WTC11 (cell line): Measurements from ENCODE around the gene GNB5. TPM values are rescaled to one million over a fixed set of nuclear protein-coding genes. Genes with fewer than 3 reads are reported as not detected.

Experiments
- ATAC-seq: fragments of 200-7000 bp; cut with Tn5 transposase; 2 replicates; pipeline ENCODE4 v1.10.0; 2021; ENCODE audit warnings: mild to moderate bottlenecking, moderate library complexity
- CTCF ChIA-PET: fragments of 300-600 bp; sonication (Branson Sonifier 250); formaldehyde crosslinking; loops from one replicate; lab custom pipeline; 2021; ENCODE audit warnings: antibody characterized with exemption; lab: Charles Lee
- POLR2A ChIA-PET: fragments of 350-600 bp; sonication (Branson Sonifier 250); formaldehyde crosslinking; loops from one replicate; lab custom pipeline; 2021; ENCODE audit warnings: antibody characterized with exemption; lab: Charles Lee
- DNase-seq: peaks from one replicate; pipeline ENCODE4 v3.0.0; 2021; ENCODE audit warnings: low spot score
- H3K27ac Mint-ChIP-seq: 2 replicates; pipeline ENCODE4 v1.8.0; 2021; ENCODE audit warnings: mixed read lengths
- H3K27me3 Mint-ChIP-seq: 2 replicates; pipeline ENCODE4 v1.8.0; 2021; ENCODE audit warnings: low read depth, mild to moderate bottlenecking, moderate library complexity, mixed read lengths
- H3K36me3 Mint-ChIP-seq: 2 replicates; pipeline ENCODE4 v1.8.0; 2021; ENCODE audit warnings: mixed read lengths
- H3K4me1 Mint-ChIP-seq: 2 replicates; pipeline ENCODE4 v1.8.0; 2022; ENCODE audit warnings: mixed read lengths
- H3K4me3 Mint-ChIP-seq: 2 replicates; pipeline ENCODE4 v1.8.0; 2021; ENCODE audit warnings: mild to moderate bottlenecking, moderate library complexity, mixed read lengths
- H3K9me3 Mint-ChIP-seq: 2 replicates; pipeline ENCODE4 v1.8.0; 2021; ENCODE audit warnings: mixed read lengths
- ARID4B ChIP-seq: sonication (generic); formaldehyde crosslinking; IDR thresholded peaks from 2 replicates; pipeline ENCODE4 v1.8.0; 2023; ENCODE audit warnings: missing genetic modification reagents, mild to moderate bottlenecking, borderline replicate concordance
- CBFB ChIP-seq: sonication (generic); formaldehyde crosslinking; IDR thresholded peaks from 2 replicates; pipeline ENCODE4 v1.8.1; 2022; ENCODE audit warnings: mild to moderate bottlenecking, low read depth, missing genetic modification reagents
- CREM ChIP-seq: sonication (generic); formaldehyde crosslinking; IDR thresholded peaks from 2 replicates; pipeline ENCODE4 v1.8.1; 2022; ENCODE audit warnings: mild to moderate bottlenecking, missing genetic modification reagents, moderate library complexity
- E2F4 ChIP-seq: sonication (generic); formaldehyde crosslinking; IDR thresholded peaks from 2 replicates; pipeline ENCODE4 v1.8.1; 2022; ENCODE audit warnings: low read depth, mild to moderate bottlenecking, moderate library complexity, missing genetic modification reagents, borderline replicate concordance
- FOXP4 ChIP-seq: sonication (generic); formaldehyde crosslinking; IDR thresholded peaks from 2 replicates; pipeline ENCODE4 v1.8.0; 2022; ENCODE audit warnings: mild to moderate bottlenecking, missing genetic modification reagents
- KAT7 ChIP-seq: sonication (generic); formaldehyde crosslinking; IDR thresholded peaks from 2 replicates; pipeline ENCODE4 v1.8.1; 2023; ENCODE audit warnings: missing genetic modification reagents, mild to moderate bottlenecking, borderline replicate concordance
- MAX ChIP-seq: sonication (generic); formaldehyde crosslinking; IDR thresholded peaks from 2 replicates; pipeline ENCODE4 v1.8.0; 2022; ENCODE audit warnings: mild to moderate bottlenecking, missing genetic modification reagents
- MXD4 ChIP-seq: fragments of 250-450 bp; sonication (Bioruptor Pico); IDR thresholded peaks from 2 replicates; pipeline ENCODE4 v1.8.0; 2021; ENCODE audit warnings: mild to moderate bottlenecking, moderate library complexity, borderline replicate concordance
- NFYB ChIP-seq: sonication (generic); formaldehyde crosslinking; conservative IDR thresholded peaks from 2 replicates; pipeline ENCODE4 v1.8.0; 2022; ENCODE audit warnings: low read depth, missing genetic modification reagents
- OVOL2 ChIP-seq: fragments of 250-450 bp; sonication (Bioruptor Pico); IDR thresholded peaks from 2 replicates; pipeline ENCODE4 v1.9.0; 2021; ENCODE audit warnings: mild to moderate bottlenecking, borderline replicate concordance
- SMAD3 ChIP-seq: sonication (generic); formaldehyde crosslinking; IDR thresholded peaks from 2 replicates; pipeline ENCODE4 v1.8.0; 2022; ENCODE audit warnings: missing genetic modification reagents, mild to moderate bottlenecking, borderline replicate concordance
- SOX15 ChIP-seq: fragments of 250-450 bp; sonication (Bioruptor Pico); IDR thresholded peaks from 2 replicates; pipeline ENCODE4 v1.9.0; 2021; ENCODE audit warnings: mild to moderate bottlenecking
- ZBTB21 ChIP-seq: sonication (generic); formaldehyde crosslinking; IDR thresholded peaks from 2 replicates; pipeline ENCODE4 v1.8.1; 2023; ENCODE audit warnings: mild to moderate bottlenecking, missing genetic modification reagents, borderline replicate concordance
- ZMAT4 ChIP-seq: fragments of 250-450 bp; sonication (Bioruptor Pico); IDR thresholded peaks from 2 replicates; pipeline ENCODE4 v1.9.0; 2021; ENCODE audit warnings: mild to moderate bottlenecking
- ZNF121 ChIP-seq: sonication (generic); formaldehyde crosslinking; IDR thresholded peaks from 2 replicates; pipeline ENCODE4 v1.8.0; 2023; ENCODE audit warnings: missing genetic modification reagents
- ZNF138 ChIP-seq: sonication (generic); formaldehyde crosslinking; conservative IDR thresholded peaks from 2 replicates; pipeline ENCODE4 v1.8.1; 2022; ENCODE audit warnings: mild to moderate bottlenecking, moderate library complexity, missing genetic modification reagents
- ZNF219 ChIP-seq: sonication (generic); formaldehyde crosslinking; IDR thresholded peaks from 2 replicates; pipeline ENCODE4 v1.8.0; 2023; ENCODE audit warnings: missing genetic modification reagents, mild to moderate bottlenecking, borderline replicate concordance
- ZNF396 ChIP-seq: fragments of 250-450 bp; sonication (Bioruptor Pico); IDR thresholded peaks from 2 replicates; pipeline ENCODE4 v1.8.0; 2021; ENCODE audit warnings: mild to moderate bottlenecking, moderate library complexity, borderline replicate concordance
- ZNF425 ChIP-seq: fragments of 250-450 bp; sonication (Bioruptor Pico); conservative IDR thresholded peaks from 2 replicates; pipeline ENCODE4 v1.9.0; 2021; ENCODE audit warnings: mild to moderate bottlenecking
- ZNF671 ChIP-seq: fragments of 250-450 bp; sonication (Bioruptor Pico); IDR thresholded peaks from 2 replicates; pipeline ENCODE4 v1.8.0; 2021; ENCODE audit warnings: mild to moderate bottlenecking
- total RNA-seq: library from RNA; stranded (reverse); gene quantifications from 3 replicates; pipeline ENCODE4 v1.2.3, GENCODE V29; 2021

GNB5 gene
- total RNA-seq, 1 experiment from 2014 or later: 37.0 TPM

- H3K27ac Mint-ChIP-seq: no peak overlapping the region; the same call in 1 of the 2 replicates
- H3K4me1 Mint-ChIP-seq: peaks cover 2% of the 10 kb centered on the region; the same call in 1 of the 2 replicates
- DNase-seq (no peak), ATAC-seq (no peak)
- peaks cover 13% of the 10 kb centered on the region; the same call in 1 of the 2 replicates for H3K36me3 Mint-ChIP-seq
- POLR2A ChIA-PET: no interaction called here
- no peaks in the 10 kb centered on the region for H3K27me3 Mint-ChIP-seq
- CTCF ChIA-PET: interaction anchor here (1.1 to 2.3 kb wide), 3 partner anchors 10 to 23 kb away, joined by 5 to 19 read pairs (median 5); no protein-coding TSS in a partner anchor
- TF ChIP-seq MAX (CRISPR knock-in tag) (no peak), SMAD3 (CRISPR knock-in tag) (no peak), FOXP4 (CRISPR knock-in tag) (no peak), CBFB (CRISPR knock-in tag) (no peak)
- no peaks in the 10 kb centered on the region for H3K9me3 Mint-ChIP-seq
- no peak overlapping the region for H3K4me3 Mint-ChIP-seq
These were observed 2.6 kb upstream of the GNB5 start for GRCh38 chr15:52193791-52194190.

- H3K36me3 Mint-ChIP-seq: peaks cover 13% of the 10 kb centered on the region; the same call in 1 of the 2 replicates
- TF ChIP-seq MXD4: no peak
- TF ChIP-seq, all 79 proteins: peak for 0
- H3K4me1 Mint-ChIP-seq: peaks cover 2% of the 10 kb centered on the region; the same call in 1 of the 2 replicates
- ChIA-PET CTCF (interaction anchor here (1.1 to 2.3 kb wide), 3 partner anchors 10 to 24 kb away, joined by 5 to 19 read pairs (median 5); no protein-coding TSS in a partner anchor), POLR2A (no interaction called here)
- no peaks in the 10 kb centered on the region for H3K9me3 Mint-ChIP-seq
- DNase-seq: no peak
- ATAC-seq: no peak
- no peaks in the 10 kb centered on the region for H3K27me3 Mint-ChIP-seq
- no peak overlapping the region for H3K4me3 Mint-ChIP-seq
- H3K27ac Mint-ChIP-seq: no peak overlapping the region
These were observed 2.1 kb upstream of the GNB5 start for GRCh38 chr15:52193321-52193720.

GRCh38 chr15:52186651-52187486 is 4.3 kb downstream of the GNB5 start:
- H3K4me1 Mint-ChIP-seq: peaks cover 6% of the 10 kb centered on the region
- no peak; the same call in 1 of the 2 replicates for ATAC-seq
- H3K4me3 Mint-ChIP-seq: no peak overlapping the region
- H3K36me3 Mint-ChIP-seq: no peaks in the 10 kb centered on the region
- CTCF ChIA-PET: interaction anchor here (1.2 to 7.5 kb wide), 3 partner anchors 22 to 43 kb away, joined by 3 to 80 read pairs (median 3); no protein-coding TSS in a partner anchor
- POLR2A ChIA-PET: no interaction called here
- no peak for DNase-seq
- H3K9me3 Mint-ChIP-seq: no peaks in the 10 kb centered on the region
- no peak overlapping the region for H3K27ac Mint-ChIP-seq
- peaks cover 4% of the 10 kb centered on the region for H3K27me3 Mint-ChIP-seq
- TF ChIP-seq ZNF671 (CRISPR knock-in tag) (no peak), SOX15 (no peak), ARID4B (no peak), ZNF138 (no peak), E2F4 (CRISPR knock-in tag) (no peak), ZNF121 (CRISPR knock-in tag) (no peak), ZMAT4 (CRISPR knock-in tag) (no peak), CREM (CRISPR knock-in tag) (no peak), ZNF425 (CRISPR knock-in tag) (no peak), ZNF219 (no peak), ZBTB21 (CRISPR knock-in tag) (no peak), OVOL2 (CRISPR knock-in tag) (no peak), NFYB (CRISPR knock-in tag) (no peak), ZNF396 (no peak), KAT7 (CRISPR knock-in tag) (no peak)
